Fibroblast of peridontal ligament (primary cell): ENCODE results near the gene SMC3.
"Not testable (repeated sequence)": the region's sequence is repeated elsewhere in the genome, so short reads cannot be mapped to it uniquely, and the experiment has no call there.

Source experiments
- DNase-seq: peaks from one replicate; pipeline ENCODE4 v3.0.0-alpha.2; 2010; ENCODE audit errors: extremely low read depth

SMC3 gene

DNA sequence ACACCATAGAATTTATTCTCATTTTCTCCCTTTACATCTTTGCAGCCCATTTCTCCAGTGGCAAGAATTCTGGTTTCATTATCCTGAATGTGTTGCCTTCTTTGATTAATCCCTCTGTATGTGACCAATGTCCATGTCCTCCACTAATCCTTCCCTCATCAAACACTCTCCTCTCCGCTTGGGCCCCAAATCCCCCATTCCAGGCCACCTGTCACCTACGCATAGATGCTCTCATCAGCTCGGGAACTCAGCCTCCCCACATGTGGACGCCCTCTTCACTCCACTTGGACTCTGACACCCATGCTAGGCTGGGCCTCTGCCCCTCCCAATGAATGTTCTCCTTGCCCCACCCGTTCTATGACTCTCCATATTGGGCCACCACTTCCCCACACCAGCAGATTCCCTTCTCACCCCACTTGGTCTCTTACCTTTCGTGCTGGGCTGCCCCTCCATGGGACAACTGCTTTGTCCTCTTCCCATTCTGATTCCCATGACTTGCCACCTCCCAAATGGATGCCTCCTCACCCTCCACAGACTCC lies 57.9 kb downstream of the SMC3 start:
- DNase-seq = no peak

DNA sequence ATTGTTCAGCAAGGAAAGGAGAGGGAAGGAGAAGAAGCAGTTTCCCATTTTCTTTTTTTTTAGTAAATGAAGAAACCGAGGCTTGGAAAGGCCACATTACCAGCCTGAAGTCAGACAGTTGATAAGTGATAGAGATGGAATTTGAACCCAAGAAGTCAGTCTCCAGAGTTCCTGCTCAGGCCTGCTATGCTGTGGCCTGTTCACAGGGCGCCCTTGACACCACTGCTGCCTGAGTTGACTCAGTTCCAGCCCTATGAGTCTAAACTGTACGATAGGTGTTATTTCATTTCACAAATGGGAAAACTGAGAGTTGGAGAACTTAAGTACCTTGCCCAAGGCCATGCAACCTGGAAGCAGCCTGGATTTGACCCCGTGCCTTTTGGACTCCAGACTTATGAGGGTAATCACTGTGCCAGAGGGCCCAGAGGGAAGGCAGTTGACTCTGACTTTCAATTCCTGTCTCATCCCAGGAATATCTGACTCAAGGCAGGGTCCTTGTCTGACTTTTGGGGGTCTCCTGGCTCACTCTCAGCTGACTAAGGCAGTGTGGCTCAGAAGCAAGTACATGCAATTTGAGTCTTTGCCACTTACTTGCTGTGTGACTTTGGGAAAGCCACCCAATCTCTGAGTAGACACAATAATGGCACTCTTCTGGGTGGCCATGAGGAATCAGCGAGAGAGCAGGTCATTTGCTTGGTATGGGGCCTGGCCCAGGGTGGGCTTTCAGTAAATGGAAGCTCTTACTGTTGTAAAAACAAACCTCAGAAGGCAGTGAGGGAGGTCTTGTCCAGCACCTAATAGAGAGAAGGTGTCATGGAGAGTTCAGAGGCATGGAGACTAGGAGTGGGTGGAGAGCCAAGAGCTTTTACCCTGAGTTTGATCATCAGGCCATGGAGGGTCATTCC lies 58.7 kb downstream of the SMC3 start:
- no peak for DNase-seq

DNA sequence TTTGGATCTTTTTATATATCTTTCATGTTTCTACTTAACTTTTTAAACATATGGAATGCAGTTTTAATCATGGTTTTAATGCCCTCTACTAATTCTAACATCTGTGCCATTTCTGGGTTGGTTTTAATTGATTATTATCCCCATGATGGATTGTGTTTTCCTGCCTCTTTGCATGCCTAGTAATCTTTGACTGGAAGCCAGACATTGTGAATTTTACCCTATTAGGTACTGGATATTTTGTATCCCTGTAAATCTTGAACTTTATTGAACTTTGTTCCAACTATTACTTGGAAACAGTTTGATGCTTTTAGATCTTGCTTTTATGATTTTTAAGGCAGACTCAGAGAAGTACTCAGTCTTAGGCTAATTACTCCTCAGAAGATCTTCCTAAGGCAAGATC lies 60.7 kb downstream of the SMC3 start:
- no peak for DNase-seq

DNA sequence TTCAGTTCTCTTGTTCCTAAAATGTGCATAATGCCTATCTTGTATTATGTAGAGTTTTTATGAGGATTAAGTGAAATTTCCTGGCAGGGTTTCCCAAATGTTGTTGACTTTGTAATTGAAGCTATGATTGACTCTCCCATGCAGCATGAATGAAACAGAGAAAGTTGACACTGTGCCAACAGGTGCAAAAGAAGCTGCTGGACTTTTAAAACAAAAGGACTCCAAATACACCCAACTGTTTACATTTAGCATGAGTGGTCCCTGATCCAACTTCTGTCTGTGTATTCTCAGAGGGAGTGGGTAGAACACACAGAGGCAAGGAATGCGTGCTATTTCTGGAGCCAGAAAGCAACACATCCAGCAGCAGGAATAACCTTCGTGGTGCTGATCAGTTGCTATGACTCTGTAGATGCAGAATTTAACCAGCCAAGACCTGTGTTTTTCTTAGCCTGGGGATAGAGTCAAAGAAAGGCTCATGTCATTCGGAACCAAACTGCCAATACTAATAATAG lies 62.2 kb downstream of the SMC3 start:
- DNase-seq = peak; percentile 30

DNA sequence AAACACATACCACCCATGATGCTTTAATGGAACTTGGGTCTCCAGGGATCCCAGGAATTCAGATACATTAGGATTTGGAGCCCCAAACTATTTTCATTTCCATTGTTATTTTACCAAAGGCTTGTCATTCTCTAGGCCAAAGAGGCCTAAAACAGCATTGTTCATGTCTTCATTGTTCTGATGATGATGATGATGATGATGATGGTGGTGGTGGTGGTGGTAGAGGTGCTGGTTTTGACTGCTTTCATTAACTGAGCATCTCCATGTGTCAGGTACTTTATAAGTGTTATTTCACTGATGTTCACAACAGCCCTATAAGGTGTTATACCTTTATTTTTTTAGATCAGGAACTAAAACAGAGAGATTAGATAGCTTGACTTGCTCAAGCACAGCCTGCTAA lies 64.4 kb downstream of the SMC3 start:
- DNase-seq = no peak

DNA sequence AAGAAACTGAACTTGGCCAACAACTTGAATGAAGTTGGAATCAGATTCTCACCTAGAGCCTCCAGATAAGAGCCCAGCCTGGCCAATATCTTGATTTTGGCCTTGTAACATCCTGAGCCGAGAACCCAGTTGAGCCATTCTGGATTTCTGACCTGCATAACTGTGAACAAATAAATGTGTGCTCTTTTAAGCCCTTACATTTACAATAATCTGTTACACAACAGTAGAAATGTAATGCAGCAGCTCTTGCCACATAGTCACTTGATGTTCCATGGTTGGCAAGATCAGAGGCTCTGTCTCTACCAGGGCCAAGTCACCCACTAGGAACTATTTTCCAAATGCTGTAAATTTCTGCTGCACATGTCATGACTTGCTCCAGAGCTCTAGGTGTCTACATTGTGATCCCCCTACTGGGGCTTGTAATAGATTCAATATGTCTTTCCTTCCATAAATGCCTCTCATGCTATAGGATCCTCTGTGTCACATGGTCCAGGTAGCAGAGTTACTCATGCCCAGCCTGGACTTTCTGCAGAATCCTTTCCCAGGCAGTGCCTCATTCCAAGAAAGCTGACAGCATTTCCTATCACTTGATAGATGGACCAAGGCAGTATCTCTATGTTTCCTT lies 65.2 kb downstream of the SMC3 start:
- no peak for DNase-seq

DNA sequence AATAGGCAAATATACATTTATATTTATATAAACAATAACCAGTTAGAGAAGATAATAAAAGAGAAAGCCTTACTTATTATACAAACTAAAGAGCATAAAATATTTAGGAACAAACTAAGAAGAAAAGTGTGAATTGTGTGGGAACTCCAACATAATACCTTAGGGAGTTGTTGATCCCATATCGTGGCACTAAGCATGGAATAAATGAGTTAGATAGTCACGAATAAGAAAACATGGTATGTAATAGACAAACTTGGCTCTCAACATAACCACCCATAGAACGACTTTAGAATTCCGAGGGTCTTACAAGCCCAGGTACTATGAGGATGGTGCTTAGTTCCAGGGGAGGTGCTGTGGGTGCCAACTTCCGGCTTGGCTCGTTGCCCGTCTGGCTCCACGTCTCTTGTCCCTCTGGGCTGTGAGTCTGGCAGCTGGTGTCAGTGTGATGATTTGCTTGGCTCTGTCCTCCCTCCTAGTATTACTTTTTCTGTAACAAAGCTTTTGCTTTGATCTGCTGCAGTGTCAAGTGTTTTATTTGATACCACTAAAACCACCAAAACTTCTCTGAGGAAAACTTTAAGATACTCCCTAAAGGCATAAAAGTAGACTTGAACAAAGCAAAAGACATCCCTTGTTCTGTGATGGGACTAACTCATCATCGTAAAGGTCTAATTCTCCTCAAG lies 67.2 kb downstream of the SMC3 start:
- no peak for DNase-seq

DNA sequence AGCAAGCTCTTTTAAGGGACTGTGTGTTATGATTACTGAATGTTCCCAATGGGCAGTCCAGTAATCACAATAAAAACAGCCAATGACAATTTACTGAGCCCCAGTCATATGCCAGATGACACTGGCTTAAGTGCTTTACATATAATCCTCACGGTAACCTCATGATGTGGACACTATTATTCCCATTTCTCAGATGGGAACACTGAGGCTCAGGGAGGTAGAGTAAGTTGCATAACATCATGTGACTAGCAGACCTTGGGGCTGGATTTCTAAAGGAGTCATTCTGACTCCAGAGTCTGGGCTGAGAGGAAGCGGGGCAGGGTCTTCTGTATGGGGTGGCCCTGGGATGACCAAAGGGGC lies 69.1 kb downstream of the SMC3 start:
- no peak for DNase-seq

DNA sequence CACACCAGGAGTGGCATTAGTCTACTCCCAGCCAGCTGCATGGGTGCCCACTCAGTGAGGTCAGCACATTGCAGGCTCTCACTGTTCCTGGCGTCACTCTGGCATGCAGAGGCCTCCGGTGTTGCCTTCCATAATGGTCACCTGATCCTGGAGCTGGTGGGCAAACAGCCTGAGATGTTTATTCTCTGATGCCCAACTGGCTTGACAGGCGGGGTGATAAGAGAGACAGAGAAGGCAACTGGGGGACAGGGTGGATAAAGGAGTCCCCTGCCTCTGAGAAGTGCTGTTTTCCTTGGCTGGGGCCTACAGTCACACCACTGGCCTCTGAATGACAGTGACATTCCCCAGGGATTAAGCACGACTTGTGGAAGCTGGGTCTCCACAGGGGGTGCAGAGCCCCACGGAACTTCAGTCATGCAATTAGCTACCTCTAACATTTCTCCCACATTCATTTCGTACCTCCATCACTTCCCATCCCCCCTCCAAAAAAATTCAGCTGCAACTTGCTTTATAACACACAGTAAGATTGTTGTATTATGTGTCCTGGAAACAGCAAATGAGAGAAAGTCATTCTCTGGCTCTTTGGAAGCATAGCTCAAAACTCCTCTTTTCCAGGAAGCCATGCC lies 69.5 kb downstream of the SMC3 start:
- no peak for DNase-seq

DNA sequence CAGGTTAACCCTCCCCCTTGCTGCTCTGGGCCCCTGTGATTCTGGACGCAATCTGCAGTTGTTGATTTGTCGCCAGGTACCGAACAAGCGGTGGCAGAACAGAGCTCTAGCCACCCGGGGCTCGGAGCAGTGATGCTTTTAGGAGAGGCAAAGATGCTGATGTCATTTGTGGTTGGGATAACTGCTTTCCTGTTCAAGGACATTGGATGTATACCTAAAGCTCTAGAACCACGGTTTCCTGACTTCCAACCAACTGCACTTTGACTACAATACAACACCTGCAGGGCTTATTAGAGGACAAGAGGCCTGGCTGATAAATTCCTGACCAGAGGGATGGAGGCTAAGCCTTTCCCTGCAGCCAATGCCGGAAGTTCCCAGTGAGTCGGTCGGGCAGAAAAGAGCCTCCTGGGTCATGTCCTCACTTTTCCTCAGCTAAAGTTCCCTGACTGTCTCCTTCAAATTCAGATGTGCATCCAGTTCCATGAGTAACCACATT lies 70.1 kb downstream of the SMC3 start:
- no peak for DNase-seq

DNA sequence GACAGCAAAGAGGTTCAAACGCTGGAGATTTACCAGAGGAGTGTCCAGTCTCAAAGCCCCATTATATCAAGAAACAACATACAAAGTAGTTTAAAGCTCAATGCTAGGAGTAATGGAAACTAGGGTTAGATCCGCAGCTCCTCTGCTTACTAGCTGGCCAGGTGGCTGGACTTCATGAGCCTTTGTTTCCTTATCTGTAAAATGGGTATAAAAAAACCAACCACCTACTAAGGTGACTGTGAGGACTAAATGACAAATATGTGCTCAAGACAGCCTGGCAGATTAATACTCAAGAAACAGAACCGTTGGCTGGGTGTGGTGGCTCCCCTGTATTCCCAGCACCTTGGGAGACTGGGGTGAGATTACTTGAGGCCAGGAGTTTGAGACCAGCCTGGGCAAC lies 70.8 kb downstream of the SMC3 start:
- DNase-seq = no peak

DNA sequence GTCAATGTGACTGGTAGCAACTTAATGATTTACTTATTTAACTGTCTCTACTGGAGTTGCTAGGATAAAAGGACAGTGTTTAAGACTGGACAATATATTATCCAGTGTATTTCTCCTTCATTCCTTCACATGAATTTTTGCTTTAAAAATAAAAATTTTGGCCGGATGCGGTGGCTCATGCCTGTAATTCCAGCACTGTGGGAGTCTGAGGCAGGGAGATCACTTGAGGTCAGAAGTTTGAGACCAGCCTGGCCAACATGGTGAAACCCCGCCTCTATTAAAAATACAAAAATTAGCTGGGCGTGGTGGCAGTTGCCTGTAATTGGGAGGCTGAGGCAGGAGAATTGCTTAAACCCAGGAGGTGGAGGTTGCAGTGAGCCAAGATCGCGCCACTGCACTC lies 71.6 kb downstream of the SMC3 start:
- DNase-seq = not testable (repeated sequence)

DNA sequence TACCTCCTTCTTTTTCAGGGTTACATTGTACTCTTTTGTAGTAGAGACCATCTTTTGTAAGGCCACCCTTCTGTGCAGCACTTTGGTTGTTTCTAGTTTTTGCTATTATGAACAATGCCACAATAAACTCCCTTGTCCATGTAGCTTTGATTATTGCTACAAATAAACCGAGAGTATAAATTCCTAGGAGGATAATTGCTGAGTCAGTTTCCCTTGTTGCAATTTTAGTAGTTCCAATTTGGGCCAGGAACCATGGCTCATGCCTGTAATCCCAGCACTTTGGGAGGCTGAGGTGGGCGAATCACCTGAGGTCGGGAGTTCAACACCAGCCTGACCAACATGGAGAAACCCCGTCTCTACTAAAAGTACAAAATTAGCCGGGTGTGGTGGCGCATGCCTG lies 72.4 kb downstream of the SMC3 start:
- DNase-seq = not testable (repeated sequence)

DNA sequence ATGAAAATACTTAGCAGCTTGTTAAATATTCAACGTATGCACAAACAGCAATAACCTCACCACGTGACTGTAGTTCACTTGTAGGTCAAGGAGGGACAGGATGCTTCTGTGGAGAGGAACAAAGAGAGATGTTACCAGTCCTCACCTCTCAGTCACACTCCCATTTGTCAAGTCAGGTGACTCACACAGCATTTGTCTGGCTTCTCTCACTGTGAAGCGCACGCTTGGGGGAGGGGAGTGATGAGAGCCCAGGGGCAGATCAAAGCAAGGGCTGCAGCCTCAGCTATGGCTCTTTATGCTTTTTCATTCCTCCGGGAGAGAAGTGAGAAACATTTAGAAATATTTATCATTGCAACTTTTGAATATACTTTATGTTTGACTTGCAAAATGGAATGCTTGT lies 73.8 kb downstream of the SMC3 start:
- DNase-seq = no peak

DNA sequence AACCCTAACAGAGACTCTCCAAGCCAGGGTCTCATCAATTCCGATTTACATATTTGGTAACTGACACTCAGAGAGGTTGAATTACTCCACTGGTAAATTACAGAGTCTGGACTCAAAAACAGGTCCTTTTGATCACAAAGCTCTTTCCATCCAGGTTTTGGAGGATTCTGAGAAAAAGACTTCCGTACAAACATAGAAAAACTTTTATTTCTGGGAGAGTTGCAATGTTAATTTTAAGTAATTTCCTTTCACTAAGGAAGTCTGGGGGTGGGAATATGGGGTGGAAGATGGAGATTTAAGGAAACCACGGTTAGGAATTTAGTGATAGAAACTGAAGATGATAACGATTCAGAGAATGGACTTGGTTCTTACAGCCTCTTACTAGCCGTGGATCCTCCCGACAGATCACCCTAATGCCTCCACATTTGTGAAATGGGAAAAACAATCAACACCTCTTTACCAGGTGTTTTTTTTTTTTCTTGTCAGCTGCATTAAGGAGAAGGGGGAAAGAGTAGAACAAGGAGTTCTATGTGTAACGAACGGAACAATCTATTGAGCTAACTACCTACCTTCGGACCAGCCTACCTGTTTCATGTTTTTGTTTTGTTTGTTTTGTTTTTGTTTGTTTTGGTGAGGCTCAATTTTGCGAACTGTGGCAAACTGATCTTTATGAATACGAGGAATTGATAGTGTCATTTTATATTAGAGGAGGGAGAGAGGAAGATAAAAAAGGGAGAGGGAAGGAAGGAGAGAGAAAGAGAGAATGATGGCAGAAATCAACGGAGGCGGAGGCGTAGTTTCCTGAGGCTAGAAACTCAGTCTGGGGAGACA lies 74.9 kb downstream of the SMC3 start:
- DNase-seq = no peak

DNA sequence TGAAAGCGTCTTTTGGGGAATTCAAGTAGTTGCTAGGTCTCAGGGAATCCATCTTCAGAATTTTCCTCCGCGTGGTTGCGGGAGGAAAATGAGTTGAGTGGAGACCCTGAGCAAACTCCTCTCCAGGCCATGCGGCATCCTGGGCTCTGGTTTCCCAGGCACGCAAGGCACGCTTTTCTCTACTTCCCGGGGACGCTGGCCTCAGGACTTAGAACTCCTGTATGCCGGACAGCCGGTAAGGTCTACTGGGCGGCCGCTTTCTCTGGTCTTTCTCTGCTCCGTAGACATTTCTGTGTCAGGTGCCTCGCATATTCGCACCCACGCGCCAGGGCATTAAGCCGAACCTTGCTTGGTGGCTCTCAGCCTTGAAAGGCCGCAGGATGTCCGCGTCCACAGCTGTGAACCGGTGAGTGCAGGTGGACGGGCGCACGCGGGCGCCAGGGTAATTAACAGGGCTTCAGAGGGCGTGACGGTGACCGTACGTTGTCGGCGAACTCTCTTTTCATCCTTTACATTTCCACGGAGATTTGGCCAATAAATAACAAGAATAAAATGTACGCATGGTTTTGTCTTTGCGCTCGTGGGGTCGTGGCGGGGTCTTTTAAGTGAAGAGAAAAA lies 75.6 kb downstream of the SMC3 start:
- DNase-seq = no peak

DNA sequence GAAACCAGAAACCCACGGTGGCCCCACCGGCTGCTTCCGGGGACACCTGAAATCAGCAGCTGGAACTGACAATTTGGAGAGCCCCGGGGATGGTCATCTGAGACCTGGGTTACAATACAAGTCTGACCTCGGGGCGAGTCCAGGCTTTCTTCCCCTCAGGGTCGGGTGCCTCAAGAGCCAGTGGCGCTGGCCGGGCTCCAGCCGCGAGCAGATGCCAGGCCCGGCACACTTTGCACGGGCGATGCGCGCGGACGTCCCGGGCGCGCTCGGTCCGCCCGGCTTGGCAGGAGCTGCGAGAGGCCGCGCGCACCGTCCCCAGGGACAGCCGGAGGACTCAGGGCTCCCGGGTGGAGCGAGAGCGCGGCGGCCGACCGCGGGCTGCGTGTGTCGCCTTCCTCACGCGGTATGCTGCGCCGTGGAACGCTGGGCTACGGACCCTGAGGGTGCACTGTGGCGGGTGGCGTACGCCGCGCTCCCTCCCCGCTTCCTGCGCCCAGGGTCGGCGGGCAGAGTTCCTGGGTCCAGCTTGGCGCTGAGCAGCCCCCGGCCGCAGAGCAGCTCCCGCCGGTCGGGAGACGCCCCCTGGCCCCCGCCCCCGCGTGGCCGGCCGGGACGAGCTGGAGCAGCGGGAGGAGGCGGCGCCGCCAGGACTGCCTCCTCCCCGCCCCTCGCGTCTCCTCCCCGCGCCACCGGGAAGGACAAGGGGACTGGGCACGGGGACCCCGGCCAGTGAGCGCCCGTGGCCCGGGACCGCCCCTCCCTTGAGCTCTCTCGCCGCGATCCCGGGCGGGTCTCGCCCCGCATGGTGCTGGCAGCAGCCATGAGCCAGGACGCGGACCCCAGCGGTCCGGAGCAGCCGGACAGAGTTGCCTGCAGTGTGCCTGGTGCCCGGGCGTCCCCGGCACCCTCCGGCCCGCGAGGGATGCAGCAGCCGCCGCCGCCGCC lies 76.4 kb downstream of the SMC3 start, which contains the start of gene RBM20:
TSS of gene RBM20 (plus strand) at position 684 of the 945 bp plus-strand sequence. CDS start at position 803, 119 bp downstream.
- no peak for DNase-seq

DNA sequence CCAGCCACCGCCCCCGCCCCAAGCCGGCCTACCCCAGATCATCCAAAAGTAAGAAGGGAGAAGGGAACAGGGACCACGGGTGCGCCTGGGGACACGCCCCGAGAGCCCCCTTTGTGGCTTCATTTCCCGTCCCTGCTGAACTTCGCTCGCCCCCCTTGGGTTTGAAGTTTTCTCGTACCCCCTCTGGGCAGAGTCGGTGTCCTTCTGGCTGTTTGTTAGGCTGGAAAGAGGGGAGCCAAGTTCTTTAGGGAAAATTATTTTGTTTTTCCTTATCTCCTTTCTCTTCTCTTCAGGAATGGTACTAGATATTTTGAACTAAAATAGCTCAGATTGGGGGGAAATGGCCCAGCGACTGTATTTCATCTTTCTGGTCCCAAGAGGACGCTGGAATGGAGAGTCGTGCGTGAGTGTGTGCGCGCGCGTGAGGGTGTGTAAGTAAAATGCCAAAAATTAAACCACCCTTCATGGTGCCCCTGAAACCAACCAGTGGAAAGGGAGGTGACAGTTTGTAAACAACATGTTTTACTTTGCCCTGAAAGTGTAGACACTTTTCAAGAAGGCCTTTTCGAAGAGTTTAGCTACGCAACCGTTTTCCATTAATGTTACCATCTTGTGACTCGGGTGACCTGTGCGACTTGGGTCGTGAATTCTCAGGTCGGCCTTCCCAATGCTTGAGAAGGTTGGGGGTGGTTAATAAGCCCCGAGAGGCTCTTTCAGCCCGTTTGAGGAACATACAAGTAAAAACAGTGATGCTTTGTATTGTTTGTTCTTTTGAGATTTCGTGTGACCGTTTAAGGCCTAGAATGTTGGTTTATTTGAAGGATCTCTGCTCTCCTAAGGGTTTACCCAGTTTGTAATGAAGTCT lies 77.3 kb downstream of the SMC3 start:
- no peak for DNase-seq
